GM18526 (cell line): ENCODE results near the gene SLC16A11.

Experiments used
- POLR2A ChIP-seq: IDR thresholded peaks from 3 replicates; pipeline ENCODE4 v1.6.1; 2011; ENCODE audit not compliant: insufficient read length; ENCODE audit errors: extremely low read depth

The SLC16A11 gene

DNA sequence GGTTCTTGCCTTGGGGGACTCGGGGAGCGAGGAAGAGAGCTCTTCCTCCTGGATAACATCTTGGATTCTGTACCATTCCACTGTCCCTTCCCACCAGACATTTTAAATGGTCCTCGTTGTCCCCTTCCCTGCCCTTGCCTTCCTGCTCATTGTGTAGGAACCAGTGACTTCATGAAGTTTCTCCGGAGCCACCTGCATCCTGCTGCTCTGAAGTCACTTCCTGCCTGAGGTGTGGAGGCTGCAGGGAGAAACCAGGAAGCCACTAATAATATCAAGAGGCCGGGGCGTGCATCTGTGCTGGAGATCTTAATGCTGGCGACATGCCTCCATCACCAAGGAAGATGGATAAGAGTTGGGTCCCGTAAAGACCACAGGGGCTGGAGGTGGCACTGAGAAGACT is 14.2 kb downstream of the SLC16A11 start:
- no peak for TF ChIP-seq POLR2A

DNA sequence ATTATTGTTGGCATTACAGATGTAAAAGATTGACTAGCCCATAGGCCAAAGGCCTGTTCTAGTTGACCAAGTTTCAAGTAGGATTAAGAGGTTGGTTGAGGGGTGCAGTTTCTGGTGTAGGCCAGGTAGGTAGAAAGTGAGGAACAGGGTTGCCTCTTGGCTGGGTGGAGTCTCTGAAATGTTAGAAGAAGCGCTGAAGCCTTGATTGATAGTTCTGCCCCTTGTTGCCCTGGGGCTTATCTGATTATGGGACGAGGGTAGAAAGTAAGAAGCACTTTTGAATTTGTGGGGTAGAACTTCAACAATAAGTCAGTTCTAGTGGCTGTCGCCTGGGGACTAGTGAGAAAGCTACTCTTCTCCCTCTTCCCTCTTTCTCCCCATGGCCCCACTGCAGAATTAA is 14.8 kb downstream of the SLC16A11 start:
- no peak for TF ChIP-seq POLR2A

DNA sequence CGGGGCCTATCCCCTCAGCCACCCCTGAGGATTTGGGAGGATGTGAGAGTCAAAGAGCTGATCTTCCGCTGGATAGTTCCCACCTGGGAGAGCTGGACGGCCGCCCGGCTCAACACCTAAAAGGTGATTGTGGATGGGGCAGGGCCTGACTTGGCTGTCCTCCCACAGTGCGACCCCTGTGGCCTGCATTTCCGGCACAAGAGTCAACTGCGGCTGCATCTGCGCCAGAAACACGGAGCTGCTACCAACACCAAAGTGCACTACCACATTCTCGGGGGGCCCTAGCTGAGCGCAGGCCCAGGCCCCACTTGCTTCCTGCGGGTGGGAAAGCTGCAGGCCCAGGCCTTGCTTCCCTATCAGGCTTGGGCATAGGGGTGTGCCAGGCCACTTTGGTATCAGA is 16.6 kb downstream of the SLC16A11 start:
- no peak for TF ChIP-seq POLR2A

DNA sequence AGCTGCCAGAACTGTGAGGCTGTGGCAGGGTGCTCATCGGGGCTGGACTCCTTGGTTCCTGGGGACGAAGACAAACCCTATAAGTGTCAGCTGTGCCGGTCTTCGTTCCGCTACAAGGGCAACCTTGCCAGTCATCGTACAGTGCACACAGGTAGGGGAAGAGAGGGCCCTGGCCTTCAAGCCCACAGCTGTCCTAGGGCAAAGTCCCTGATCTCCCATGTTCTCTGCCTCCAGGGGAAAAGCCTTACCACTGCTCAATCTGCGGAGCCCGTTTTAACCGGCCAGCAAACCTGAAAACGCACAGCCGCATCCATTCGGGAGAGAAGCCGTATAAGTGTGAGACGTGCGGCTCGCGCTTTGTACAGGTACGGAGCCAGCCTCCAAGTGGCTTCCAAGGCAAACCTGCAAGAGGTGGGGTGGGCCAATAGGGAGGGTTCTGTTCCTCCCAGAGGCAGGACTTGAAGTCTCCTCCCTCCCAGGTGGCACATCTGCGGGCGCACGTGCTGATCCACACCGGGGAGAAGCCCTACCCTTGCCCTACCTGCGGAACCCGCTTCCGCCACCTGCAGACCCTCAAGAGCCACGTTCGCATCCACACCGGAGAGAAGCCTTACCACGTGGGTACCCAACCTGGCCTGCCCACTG is 17.3 kb downstream of the SLC16A11 start:
- TF ChIP-seq POLR2A: no peak

DNA sequence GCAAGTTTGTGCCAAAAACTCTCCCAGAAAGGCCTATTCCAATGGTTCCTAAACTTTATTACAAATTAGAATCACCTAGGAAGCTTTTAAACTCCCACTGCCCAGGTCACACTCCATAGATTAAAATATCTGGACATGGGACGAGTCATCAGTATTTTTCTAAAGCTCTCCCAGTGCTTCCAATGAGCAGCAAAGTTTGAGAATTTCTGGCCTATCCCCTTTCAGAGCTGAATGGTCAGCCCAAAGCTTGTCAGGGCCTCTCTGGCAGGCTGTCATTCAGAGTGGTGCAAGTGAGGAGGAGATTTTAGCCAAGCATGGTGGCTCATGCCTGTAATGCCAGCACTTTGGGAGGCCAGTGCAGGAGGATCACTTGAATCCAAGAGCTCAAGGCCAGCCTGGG is 18.6 kb downstream of the SLC16A11 start:
- no peak for TF ChIP-seq POLR2A

DNA sequence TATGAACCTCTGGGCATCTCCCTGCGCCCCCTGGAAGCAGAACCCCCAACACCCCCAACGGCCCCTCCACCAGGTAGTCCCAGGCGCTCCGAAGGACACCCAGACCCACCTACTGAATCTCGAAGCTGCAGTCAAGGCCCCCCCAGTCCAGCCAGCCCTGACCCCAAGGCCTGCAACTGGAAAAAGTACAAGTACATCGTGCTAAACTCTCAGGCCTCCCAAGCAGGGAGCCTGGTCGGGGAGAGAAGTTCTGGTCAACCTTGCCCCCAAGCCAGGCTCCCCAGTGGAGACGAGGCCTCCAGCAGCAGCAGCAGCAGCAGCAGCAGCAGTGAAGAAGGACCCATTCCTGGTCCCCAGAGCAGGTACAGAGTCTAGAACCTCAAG is 19.5 kb downstream of the SLC16A11 start:
- no peak for TF ChIP-seq POLR2A

DNA sequence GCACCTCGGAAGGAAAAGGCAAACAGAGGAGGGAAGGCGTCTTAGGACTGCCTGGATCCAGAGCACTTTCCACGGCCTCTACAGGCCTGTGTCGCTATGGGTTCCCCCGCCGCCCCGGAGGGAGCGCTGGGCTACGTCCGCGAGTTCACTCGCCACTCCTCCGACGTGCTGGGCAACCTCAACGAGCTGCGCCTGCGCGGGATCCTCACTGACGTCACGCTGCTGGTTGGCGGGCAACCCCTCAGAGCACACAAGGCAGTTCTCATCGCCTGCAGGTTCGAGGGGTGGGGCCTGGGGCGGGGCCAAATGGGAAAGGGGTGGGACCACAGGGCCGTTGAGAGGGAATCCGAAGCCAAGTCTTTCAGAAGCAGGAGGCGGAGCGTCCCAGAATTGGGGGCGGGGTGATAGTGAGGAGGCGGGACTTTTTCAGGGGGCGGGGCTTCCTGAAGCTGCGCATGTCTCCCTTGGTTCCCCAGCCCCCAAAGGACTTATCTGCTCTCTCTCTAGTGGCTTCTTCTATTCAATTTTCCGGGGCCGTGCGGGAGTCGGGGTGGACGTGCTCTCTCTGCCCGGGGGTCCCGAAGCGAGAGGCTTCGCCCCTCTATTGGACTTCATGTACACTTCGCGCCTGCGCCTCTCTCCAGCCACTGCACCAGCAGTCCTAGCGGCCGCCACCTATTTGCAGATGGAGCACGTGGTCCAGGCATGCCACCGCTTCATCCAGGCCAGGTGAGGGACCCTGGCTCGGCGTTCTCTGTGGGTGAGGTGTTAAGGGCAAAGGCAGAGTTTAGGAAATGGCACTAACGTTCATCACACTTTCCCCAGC is 20.1 kb downstream of the SLC16A11 start:
- TF ChIP-seq POLR2A: no peak

DNA sequence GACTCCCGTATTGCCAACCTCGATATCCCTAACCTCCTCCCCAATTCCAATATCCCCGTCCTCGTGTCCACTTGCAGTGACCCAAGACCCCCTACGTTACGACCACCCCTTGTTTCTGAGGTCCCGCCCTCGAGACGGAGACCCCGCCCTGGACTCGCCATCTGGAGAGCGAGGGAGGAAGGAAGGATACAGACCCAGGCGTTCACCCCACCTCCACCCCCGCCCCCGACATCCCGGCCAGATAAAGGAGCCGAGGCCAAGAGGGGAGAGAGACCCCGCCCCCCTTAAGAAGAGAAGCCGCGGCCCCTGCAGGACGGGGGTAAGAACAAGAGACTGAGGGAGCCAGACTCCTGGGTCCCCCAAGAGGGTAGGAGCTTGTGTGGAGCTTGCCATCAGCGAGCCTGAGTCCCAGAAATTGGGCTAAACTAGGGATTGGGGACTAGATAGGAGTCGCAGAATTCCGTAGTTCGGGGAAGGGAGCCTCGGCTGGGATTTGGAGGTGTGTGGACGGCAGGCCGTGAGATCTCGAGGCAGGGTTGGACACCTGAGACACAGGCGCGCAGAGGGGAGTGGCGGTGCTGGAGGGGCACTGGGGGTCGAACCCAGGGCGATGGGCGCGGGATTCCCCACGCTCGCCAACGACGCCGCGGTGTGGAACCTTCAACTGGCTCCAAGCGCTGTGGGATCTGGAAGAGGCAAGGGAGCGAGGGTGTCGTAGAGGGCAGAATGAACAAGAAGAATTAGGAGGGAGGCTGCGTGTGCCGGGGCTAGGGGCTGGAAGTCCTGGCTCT is 20.9 kb downstream of the SLC16A11 start, which contains the start of gene BCL6B:
TSS of gene BCL6B (plus strand) at position 270 of the 791 bp plus-strand sequence. CDS start 622 bp downstream, outside the sequence.
- TF ChIP-seq POLR2A: no peak

DNA sequence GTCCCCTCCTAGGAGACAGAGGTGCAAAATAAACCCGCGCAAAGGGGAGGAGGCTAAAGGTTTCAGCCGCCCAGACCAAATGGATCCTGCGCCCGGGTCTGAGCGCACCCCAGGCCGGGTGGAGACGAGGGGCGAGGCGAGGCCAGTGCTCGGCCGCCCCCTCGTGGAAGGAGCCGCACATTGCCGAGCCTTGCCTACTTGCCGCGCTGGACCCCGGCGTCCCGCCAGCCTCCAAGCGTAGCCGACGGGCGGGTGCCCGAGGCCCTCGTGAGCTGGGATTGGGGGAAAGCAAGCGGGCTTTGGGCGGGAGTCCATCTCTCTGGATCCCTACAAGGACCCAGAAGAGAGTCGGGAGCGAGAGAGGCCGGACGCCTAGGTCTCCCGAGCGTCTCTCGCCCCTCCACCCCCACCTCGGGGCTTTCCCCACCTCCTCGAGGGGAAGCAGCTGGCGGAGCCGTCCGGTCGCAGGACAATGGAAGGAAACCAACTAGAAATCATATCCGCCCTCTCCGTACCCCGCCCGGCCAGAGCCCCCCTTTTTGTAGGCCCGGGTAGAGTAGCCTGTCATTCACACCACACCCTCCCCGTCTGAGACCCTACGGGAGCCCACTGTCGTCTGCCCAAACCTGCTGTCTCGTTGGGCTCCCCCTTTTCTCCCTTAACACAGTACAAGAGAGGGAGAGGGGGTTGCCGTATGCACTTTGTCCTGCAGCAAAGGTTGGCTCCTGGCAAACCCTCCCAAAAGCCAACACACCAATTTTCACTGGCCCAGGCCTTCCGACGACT is 21.7 kb downstream of the SLC16A11 start:
- no peak for TF ChIP-seq POLR2A

DNA sequence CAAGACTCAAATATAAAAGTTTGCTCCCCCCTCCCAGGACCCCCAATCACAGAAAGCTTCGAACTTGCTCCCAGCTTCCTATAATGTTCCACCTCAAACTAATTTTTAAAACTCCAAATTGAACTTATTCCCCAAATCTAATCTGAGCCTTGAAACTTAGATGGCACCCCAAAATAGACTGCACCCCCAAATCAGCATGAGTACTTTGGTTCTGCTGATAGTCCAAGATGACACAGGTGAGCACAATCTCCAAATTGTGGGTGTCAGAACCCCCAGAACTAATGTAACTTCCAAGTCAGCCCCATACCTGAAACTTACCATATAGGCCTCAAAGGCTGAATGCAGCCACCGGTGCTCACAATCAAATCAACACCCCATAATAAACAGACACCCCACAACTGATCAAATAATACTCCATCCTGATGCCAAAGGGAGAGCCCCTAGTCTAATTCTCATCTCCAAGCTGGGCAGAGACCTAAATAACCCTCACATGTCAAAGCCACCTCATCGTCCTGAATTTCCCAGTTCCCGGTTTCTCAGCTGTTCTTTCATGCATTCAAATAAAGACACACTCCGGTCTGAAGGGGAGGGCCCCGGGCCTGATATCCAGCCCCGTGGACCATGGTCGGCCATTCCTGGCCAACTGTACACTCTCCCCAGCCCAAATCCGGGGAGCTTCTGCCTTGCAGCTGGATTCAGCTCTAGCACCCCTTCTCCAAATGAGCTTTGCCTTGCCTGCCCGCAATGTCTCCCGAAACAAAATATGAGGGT is 22.8 kb downstream of the SLC16A11 start:
- TF ChIP-seq POLR2A: no peak

DNA sequence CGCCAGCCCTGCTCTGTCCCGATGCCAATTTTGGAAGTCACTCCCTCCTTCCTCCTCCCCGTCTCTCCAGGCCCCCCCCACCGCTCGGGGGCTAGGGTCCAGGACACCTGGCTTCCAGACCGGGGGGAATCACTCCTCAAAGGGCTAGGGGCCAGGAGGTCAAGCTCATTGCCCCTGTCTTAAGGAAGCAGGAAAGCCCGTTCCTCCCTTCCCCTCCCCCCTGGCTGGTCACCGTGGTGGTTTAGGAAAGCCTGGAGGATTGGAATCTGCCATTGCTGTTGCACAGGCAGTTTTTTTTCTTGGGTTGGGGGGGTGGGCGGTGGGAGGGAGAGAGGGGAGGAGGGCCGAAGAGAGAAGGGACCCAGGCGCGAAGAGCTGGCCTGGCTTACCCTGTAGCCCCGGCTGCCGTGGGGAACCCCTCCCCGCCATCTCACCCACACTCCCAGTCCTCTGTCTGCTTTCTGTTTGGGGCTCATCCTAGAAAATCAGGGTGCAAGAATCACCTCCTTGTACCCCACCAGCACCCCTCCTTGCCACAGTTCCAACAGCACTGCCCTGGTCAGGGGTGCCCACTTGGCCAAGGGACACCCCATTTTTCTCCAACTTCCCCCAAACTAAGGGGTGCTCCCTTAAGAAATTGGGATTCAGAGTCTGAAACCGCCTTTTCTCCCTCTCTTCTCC is 23.9 kb downstream of the SLC16A11 start:
- TF ChIP-seq POLR2A: no peak

DNA sequence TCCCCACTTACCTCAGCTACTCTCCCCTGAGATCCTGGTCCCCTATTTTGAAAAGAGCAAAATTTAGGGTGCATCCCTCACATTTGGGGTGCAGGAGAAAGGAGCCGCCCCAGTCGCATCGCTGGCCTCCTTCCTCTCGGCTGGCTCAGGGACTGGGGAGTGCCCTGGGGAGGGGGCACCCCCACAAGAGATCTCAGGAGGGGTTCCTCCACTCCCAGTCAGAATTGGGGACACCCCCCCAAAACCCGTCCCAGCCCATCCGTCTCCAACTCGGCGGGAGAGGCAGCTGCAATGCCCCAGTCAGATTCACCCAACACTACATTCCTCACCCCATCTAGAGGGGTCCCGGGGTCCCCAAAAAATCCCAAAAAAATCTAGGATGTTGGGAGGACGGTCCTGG is 24.5 kb downstream of the SLC16A11 start:
- TF ChIP-seq POLR2A: no peak

DNA sequence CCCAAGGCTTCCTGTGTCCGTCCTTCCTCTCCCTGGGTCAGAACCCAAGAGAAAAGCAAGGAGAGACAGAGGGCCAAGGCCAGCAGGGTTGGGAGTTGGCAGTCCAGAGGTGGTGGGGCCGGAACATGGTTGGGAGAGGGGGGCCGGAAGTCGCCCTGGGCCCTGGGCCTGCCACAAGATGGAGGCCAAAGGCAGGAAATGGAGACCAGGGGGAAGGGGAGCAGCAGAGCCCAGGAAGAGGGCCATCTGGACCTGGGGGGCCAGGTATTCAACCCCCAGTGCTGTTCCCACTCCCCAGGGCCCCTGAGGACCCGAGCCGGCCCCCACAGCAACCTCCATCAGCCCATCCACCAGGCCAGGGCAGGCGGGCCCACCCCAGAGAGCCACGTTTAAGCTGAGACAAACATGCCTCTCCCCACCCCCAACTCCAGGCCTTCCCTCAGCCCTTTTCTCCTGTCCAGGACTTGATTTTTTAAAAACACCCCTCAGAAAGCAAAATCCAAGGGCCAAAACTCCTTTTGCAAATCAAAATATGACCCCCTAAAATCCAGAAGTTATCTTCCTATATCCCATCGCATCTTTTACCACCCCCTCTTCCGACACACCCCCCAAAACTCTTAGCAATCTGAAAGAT is 25.4 kb downstream of the SLC16A11 start:
- TF ChIP-seq POLR2A: no peak
